ENCODE measurements around the gene STAT2.
A peak's percentile ranks its signal among the peaks of the same experiment; 100 is the strongest.
"Not testable (repeated sequence)": the region's sequence is repeated elsewhere in the genome, so short reads cannot be mapped to it uniquely, and the experiment has no call there.

Gene STAT2

GRCh38 chr12:56359851-56360767 lies at the start of gene STAT2:
Gene STAT2 (minus strand): TSS chr12:56360107. CDS start chr12:56356571, 3,536 bp downstream.
- peak; percentile 100 for DNase-seq
- in situ Hi-C loops (cut with MboI; ENCODE audit: low pct_unique_long_range_greater_than_20kb, low sequenced_read_pairs) = no loop called here

GRCh38 chr12:56408799-56409417 lies 49.0 kb upstream of the STAT2 start:
- in situ Hi-C loops (cut with MboI; ENCODE audit: low pct_unique_long_range_greater_than_20kb, low sequenced_read_pairs) = no loop called here
- DNase-seq = no peak

DNA sequence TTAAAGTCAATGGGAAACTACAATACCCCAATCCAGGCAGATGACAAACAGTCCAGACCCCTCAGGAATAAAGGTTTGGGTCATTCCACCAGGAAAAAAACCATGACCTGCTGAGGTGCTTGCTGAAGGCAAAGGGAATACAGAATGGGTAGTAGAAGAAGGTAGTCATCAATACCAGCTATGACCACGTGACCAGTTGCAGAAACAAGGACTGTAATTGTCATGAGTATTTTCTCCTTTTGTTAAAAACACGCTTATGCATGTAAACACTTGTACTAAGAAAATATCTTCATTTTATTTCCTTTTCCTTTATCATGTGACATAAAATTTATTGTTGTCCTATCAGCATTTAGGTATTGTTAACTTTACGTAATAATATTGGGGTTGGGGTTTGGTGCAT lies 44.3 kb upstream of the STAT2 start:
- DNase-seq; in situ Hi-C loops (cut with MboI; ENCODE audit: low pct_unique_long_range_greater_than_20kb, low sequenced_read_pairs): not testable (repeated sequence)

GRCh38 chr12:56401612-56402011 lies 41.7 kb upstream of the STAT2 start:
- DNase-seq; in situ Hi-C loops (cut with MboI; ENCODE audit: low pct_unique_long_range_greater_than_20kb, low sequenced_read_pairs): not testable (repeated sequence)

- DNase-seq; in situ Hi-C loops (cut with MboI; ENCODE audit: low pct_unique_long_range_greater_than_20kb, low sequenced_read_pairs): not testable (repeated sequence)
Measured at GRCh38 chr12:56401125-56401524, 41.2 kb upstream of the STAT2 start.

DNA sequence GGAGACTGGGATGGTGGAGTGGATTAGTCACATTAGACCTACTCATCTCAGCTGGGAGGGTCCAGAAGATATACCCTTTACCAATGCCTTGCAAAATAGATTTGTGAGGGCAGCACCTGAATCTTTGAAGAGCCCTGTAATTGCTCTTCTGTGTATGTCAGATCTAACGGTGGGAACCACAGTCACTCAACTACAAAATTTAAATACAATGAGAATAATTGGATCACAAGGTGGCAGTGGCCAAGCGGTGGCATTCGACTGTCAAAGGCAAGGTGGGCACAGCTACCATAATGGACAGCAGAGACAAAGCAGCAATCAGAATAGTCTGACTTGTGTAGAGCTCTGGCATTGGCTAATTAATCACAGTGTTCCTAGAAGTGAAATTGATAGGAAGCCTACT lies 39.6 kb upstream of the STAT2 start:
- in situ Hi-C loops (cut with MboI; ENCODE audit: low pct_unique_long_range_greater_than_20kb, low sequenced_read_pairs); DNase-seq: not testable (repeated sequence)

GRCh38 chr12:56398324-56398723 lies 38.4 kb upstream of the STAT2 start:
- no peak for DNase-seq
- in situ Hi-C loops (cut with MboI; ENCODE audit: low pct_unique_long_range_greater_than_20kb, low sequenced_read_pairs) = no loop called here

- DNase-seq = no peak
- in situ Hi-C loops (cut with MboI; ENCODE audit: low pct_unique_long_range_greater_than_20kb, low sequenced_read_pairs) = no loop called here
Measured at GRCh38 chr12:56392331-56392730, 32.4 kb upstream of the STAT2 start.

DNA sequence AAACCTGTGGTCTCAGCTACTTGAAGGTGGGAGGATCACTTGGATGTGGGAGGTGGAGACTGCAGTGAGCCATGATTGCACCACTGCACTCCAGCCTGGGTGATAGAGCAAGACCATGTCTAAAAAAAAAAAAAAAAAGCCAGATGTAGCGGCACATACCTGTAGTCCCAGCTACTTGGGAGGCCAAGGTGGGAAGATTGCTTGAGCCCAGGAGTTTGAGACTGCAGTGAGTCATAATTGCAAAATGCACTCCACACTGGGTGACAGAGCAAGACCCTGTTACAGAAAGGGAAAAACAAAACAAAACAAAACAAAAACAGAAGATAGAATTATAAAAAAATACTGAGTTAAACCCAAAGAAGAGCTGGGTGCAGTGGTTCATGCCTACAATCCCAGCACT lies 31.8 kb upstream of the STAT2 start:
- in situ Hi-C loops (cut with MboI; ENCODE audit: low pct_unique_long_range_greater_than_20kb, low sequenced_read_pairs) = no loop called here
- DNase-seq = no peak

- in situ Hi-C loops (cut with MboI; ENCODE audit: low pct_unique_long_range_greater_than_20kb, low sequenced_read_pairs) = no loop called here
- no peak for DNase-seq
Measured at GRCh38 chr12:56389412-56389811, 29.5 kb upstream of the STAT2 start.

DNA sequence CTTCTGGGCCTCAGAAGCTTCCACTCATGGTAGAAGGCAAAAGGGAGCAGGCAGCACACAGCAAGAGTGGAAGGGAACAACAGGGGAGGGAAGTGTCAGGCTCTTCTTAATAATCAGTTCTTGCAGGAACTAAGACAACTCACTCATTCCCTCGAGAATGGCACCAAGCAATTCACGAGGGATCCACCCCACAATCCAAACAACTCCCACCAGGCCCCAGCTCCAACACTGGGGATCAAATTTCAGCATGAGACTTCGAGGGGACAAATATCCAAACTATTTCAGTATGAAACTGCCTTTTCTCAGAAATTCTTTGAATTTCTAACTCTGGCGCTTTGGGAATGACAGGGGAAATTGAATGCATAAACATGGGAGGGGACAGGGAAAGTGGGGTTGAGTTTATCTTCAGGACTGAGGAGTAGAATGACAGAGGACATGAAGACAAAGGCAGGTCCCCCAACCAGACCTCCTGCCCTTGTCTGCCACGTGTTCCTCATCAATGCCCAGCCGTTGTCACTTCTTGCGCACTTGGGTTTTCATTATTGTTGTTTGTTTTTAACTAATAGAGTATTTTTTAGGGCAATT lies 27.3 kb upstream of the STAT2 start:
- in situ Hi-C loops (cut with MboI; ENCODE audit: low pct_unique_long_range_greater_than_20kb, low sequenced_read_pairs) = no loop called here
- no peak for DNase-seq

GRCh38 chr12:56385873-56386272 lies 26.0 kb upstream of the STAT2 start:
- in situ Hi-C loops (cut with MboI; ENCODE audit: low pct_unique_long_range_greater_than_20kb, low sequenced_read_pairs) = no loop called here

GRCh38 chr12:56382611-56383010 lies 22.7 kb upstream of the STAT2 start:
- in situ Hi-C loops (cut with MboI; ENCODE audit: low pct_unique_long_range_greater_than_20kb, low sequenced_read_pairs) = no loop called here
- DNase-seq = no peak

More at GRCh38 chr12:56385873-56386272, 26.0 kb upstream of the STAT2 start:
- DNase-seq = no peak

- DNase-seq = no peak
- in situ Hi-C loops (cut with MboI; ENCODE audit: low pct_unique_long_range_greater_than_20kb, low sequenced_read_pairs) = no loop called here
Measured at GRCh38 chr12:56377989-56378316, 18.0 kb upstream of the STAT2 start.

GRCh38 chr12:56377310-56377988 lies 17.5 kb upstream of the STAT2 start:
- in situ Hi-C loops (cut with MboI; ENCODE audit: low pct_unique_long_range_greater_than_20kb, low sequenced_read_pairs) = no loop called here
- DNase-seq = no peak

GRCh38 chr12:56375598-56376434 lies 15.9 kb upstream of the STAT2 start:
- no peak for DNase-seq
- in situ Hi-C loops (cut with MboI; ENCODE audit: low pct_unique_long_range_greater_than_20kb, low sequenced_read_pairs) = no loop called here

DNA sequence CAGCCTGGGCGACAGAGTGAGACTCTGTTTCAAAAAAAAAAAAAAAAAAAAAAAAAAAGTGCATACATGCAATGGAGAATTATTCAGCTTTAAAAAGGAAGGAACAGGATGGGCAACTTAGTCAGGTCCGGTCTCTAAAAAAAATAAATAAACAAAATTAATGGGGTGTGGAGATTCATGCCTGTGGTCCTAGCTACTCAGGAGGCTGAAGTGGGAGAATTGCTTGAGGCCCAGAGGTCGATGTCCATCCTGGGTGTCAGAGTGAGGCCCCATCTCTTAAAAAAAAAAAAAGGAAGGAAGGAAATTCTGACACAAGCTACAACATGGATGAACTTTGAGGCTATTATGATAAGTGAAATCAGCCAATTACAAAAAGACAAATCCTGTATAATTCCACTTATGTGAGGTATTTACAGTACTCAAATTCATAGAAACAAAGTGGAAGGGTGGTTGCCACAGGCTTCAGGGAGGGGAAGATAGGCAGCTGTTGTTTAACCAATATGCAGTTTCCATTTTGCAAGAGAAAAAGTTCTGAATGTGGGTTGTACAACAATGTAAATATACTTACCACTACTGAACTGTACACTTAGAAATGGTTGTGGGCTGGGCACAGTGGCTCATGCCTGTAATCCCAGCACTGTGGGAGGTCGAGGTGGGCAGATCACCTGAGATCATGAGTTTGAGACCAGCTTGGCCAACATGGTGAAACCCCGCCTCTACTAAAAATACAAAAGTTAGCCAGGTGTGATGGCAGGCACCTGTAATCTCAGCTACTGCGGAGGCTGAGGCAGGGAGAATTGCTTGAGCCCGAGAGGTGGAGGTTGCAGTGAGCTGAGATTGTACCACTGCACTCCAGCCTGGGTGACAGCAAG lies 15.1 kb upstream of the STAT2 start:
- in situ Hi-C loops (cut with MboI; ENCODE audit: low pct_unique_long_range_greater_than_20kb, low sequenced_read_pairs) = no loop called here
- no peak for DNase-seq

GRCh38 chr12:56373515-56373914 lies 13.6 kb upstream of the STAT2 start:
- no peak for DNase-seq
- in situ Hi-C loops (cut with MboI; ENCODE audit: low pct_unique_long_range_greater_than_20kb, low sequenced_read_pairs) = no loop called here
